ENCODE results near the gene ADGRB3. TPM values are rescaled to one million over a fixed set of nuclear protein-coding genes. Genes with fewer than 3 reads are reported as not detected.

The ADGRB3 gene
- total RNA-seq, 1 experiment from 2014 or later, result 0.24 TPM

GRCh38 chr6:69293471-69293870, 658.4 kb downstream of the ADGRB3 start:
- no peak for DNase-seq (ENCODE audit: low read depth)
- in situ Hi-C loops (cut with HindIII; ENCODE audit: low pct_unique_long_range_greater_than_20kb, low sequenced_read_pairs), result no loop called here

- in situ Hi-C loops (cut with HindIII; ENCODE audit: low pct_unique_long_range_greater_than_20kb, low sequenced_read_pairs), result no loop called here
- no peak for DNase-seq (ENCODE audit: low read depth)
These were observed 659.3 kb downstream of the ADGRB3 start for GRCh38 chr6:69294407-69294806.

DNA sequence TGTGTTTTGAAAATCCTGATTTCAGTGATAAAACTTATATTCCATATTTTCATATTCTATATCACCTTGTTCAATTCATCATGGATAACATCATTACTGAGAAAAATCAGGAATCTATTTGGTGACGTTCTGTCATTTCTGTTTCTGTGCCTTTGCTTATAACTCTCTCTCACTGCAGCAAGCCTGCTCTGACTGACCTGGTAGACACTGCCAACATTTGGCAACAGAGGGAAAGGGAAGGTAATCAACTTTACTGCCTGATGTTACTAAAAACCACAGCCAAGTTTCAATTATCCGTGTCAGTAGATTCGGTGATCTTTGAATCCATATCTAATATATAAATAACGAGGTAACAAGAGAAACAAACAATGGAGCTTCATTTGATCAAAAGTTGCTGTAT, 659.8 kb downstream of the ADGRB3 start:
- no peak for DNase-seq (ENCODE audit: low read depth)
- in situ Hi-C loops (cut with HindIII; ENCODE audit: low pct_unique_long_range_greater_than_20kb, low sequenced_read_pairs), result no loop called here

GRCh38 chr6:69303382-69303781, 668.3 kb downstream of the ADGRB3 start:
- DNase-seq (ENCODE audit: low read depth), result no peak
- in situ Hi-C loops (cut with HindIII; ENCODE audit: low pct_unique_long_range_greater_than_20kb, low sequenced_read_pairs), result no loop called here

DNA sequence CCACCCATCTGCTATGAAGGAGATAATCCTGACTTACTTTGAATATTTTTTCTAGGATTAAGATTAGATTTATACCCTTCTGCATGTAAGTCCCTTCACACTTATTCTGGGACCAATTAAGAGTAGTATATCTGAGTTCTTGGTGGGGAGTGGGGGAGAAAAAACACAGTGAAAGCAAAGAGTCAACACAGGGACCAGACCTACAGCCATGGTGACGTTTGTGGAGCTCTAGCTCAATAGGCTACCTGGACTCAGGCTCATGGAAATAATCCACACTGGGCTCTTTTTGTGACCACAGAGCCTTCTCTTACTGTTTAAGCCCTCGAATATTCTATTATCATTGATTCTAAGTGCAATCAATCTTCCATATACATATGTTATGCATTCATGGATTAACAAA, 670.4 kb downstream of the ADGRB3 start:
- no peak for DNase-seq (ENCODE audit: low read depth)
- in situ Hi-C loops (cut with HindIII; ENCODE audit: low pct_unique_long_range_greater_than_20kb, low sequenced_read_pairs), result no loop called here

DNA sequence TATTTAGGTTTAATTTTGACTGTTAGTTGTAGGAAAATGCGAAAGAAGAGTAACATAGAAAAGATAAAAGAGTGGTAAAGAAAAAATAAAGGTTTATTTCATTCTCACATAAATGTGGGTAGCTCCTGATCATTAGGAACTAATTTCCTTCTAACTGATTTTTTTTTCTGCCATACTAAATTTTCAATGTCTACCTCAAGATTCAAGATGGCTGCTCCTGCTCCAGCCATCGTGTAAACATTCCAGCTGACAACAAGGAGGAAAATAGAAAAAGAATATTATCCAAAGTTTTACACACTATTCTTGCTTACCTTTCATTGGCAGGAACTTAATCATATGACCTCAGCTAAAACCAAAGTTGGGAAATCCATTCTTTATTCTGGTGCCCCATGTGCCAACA, 673.5 kb downstream of the ADGRB3 start:
- in situ Hi-C loops (cut with HindIII; ENCODE audit: low pct_unique_long_range_greater_than_20kb, low sequenced_read_pairs), result no loop called here
- no peak for DNase-seq (ENCODE audit: low read depth)

DNA sequence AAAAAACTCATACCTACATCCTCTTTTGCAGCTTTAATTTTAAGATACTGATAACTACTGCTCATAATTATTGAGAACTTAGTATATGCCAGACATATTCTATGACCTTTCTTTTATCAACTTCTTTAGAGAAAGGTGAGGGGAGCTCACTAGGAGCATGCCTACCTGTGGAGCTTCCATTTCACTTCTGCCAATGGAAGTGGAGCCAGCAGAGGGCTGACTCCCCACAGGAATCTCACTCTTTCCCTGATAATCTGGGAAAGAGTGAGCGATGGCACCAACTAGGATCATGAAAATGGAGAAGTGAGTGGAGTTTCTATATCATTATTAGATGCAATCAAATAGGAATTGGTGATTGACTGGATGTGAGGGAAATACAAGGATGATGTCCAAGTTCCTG, 676.8 kb downstream of the ADGRB3 start:
- in situ Hi-C loops (cut with HindIII; ENCODE audit: low pct_unique_long_range_greater_than_20kb, low sequenced_read_pairs), result no loop called here
- no peak for DNase-seq (ENCODE audit: low read depth)

DNA sequence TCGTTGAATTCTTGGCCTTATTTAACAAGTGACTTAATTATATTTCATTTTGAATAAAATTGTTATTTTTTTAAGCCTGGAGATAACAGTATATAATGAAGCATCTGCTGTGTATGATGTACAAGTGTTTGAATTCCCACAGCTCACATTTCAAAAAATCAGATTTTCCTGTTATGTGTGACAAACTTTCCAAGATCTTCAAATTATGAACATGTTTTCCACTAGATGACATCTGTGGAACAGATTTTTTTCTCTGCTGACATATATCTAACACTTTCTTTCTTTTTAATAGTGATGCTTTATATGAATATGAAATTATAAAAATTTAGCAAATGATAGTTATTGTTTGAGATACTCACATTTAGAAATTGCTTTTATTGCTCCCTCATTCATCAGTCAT, 678.9 kb downstream of the ADGRB3 start:
- no peak for DNase-seq (ENCODE audit: low read depth)
- in situ Hi-C loops (cut with HindIII; ENCODE audit: low pct_unique_long_range_greater_than_20kb, low sequenced_read_pairs), result no loop called here

DNA sequence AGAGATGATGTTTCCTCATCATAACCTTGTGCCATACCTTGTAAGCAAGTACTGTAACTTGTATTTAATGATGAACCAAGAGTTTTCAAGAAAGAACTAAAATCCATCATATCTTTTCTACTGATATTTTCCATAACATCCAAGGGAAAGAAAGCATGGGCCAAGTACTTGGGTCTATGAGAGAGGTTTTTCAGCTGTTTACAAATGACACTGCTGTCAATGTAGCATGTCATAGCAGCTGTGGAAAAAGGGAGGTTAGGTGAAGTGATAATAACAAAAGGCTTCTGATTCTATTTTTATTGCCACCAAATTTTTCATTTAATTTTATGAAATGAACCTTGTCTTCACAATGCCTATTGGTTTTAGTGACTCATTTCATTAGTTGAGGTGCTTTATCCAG, 679.4 kb downstream of the ADGRB3 start:
- in situ Hi-C loops (cut with HindIII; ENCODE audit: low pct_unique_long_range_greater_than_20kb, low sequenced_read_pairs), result no loop called here
- DNase-seq (ENCODE audit: low read depth), result no peak

DNA sequence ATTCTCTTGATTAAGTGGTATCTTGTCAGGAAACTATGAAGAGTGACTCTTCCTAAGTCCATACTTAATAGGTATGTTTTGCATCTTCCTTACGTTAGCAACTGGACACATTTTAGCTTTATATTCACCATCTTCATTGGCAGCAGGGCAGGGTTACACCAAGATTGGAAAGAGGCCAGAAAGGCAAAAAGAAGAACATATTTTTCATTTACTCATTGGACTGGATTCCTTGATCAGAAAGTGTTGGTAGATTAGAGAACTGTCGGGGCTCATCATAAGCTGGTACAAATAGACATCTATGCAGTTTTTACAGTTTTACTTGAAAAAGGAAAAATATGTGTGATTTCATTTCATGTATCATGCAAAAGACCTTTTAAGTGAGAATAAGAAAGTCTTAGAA, 696.8 kb downstream of the ADGRB3 start:
- in situ Hi-C loops (cut with HindIII; ENCODE audit: low pct_unique_long_range_greater_than_20kb, low sequenced_read_pairs), result no loop called here
- DNase-seq (ENCODE audit: low read depth), result no peak

DNA sequence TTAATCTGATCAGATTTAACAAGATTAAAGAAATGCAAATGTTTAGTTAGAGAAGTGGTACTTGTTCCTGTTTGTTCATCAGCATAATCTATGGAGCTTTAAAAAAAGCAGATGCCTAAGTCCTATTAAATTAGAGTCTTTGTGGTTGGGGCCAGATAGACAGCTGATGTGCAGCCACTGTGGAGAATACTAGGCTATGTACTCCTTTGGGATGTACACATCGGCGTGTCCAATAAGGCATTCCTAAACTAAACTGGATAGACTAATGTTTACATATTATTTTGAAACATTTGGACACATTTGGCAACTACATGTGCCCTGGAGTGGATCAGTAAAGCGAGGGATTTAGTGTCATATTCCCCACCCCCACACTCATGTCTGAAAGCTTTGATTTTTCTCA, 702.2 kb downstream of the ADGRB3 start:
- no peak for DNase-seq (ENCODE audit: low read depth)
- in situ Hi-C loops (cut with HindIII; ENCODE audit: low pct_unique_long_range_greater_than_20kb, low sequenced_read_pairs), result no loop called here

GRCh38 chr6:69338431-69339162, 703.5 kb downstream of the ADGRB3 start:
- DNase-seq (ENCODE audit: low read depth), result no peak
- in situ Hi-C loops (cut with HindIII; ENCODE audit: low pct_unique_long_range_greater_than_20kb, low sequenced_read_pairs), result no loop called here

- DNase-seq (ENCODE audit: low read depth), result no peak
- in situ Hi-C loops (cut with HindIII; ENCODE audit: low pct_unique_long_range_greater_than_20kb, low sequenced_read_pairs), result no loop called here
These were observed 704.1 kb downstream of the ADGRB3 start for GRCh38 chr6:69339163-69339550.

DNA sequence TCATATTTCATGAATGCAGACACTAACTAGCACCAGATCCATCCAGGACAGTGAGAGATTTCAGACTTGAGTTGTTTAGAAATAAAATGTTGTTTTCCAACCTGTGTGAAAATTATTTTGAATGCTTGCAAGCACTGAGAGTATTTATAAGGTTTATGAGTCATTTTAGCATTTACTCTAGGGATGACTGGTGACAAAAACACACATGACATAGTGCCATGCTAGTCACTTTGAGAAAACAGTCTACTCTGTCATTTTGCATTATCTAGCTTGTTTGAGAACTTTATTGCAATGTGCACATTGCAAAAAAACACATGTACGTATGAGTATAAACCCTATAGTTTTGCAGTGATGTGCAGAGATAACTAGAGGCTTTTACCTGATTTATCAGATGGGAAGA, 705.1 kb downstream of the ADGRB3 start:
- in situ Hi-C loops (cut with HindIII; ENCODE audit: low pct_unique_long_range_greater_than_20kb, low sequenced_read_pairs), result no loop called here
- no peak for DNase-seq (ENCODE audit: low read depth)

GRCh38 chr6:69343851-69344250, 708.8 kb downstream of the ADGRB3 start:
- DNase-seq (ENCODE audit: low read depth), result no peak
- in situ Hi-C loops (cut with HindIII; ENCODE audit: low pct_unique_long_range_greater_than_20kb, low sequenced_read_pairs), result no loop called here

DNA sequence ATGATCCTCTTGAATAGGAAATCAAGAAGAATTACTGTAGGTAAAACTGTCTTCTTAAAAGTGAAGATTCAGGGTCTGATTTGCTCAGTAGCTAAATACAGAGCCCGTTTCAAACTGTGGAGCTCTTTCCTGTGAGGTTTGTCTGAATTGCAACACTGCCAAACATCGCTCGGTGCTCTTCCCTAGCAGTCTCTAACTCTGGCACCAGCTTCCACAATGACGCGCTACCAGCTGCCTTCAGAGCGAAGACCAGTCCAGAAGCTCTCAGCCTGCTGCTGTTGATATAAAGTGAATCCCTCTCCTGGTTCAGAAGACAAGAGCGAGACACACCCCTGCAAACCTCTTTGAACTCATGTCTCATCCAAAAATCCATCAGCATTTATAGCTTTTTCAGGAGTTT, 714.7 kb downstream of the ADGRB3 start:
- in situ Hi-C loops (cut with HindIII; ENCODE audit: low pct_unique_long_range_greater_than_20kb, low sequenced_read_pairs), result no loop called here
- DNase-seq (ENCODE audit: low read depth), result no peak

GRCh38 chr6:69362209-69362608, 727.1 kb downstream of the ADGRB3 start:
- in situ Hi-C loops (cut with HindIII; ENCODE audit: low pct_unique_long_range_greater_than_20kb, low sequenced_read_pairs), result no loop called here
- DNase-seq (ENCODE audit: low read depth), result no peak

GRCh38 chr6:69366831-69367230, 731.7 kb downstream of the ADGRB3 start:
- no peak for DNase-seq (ENCODE audit: low read depth)
- in situ Hi-C loops (cut with HindIII; ENCODE audit: low pct_unique_long_range_greater_than_20kb, low sequenced_read_pairs), result no loop called here

GRCh38 chr6:69368613-69369012, 733.5 kb downstream of the ADGRB3 start:
- DNase-seq (ENCODE audit: low read depth), result no peak
- in situ Hi-C loops (cut with HindIII; ENCODE audit: low pct_unique_long_range_greater_than_20kb, low sequenced_read_pairs), result no loop called here

DNA sequence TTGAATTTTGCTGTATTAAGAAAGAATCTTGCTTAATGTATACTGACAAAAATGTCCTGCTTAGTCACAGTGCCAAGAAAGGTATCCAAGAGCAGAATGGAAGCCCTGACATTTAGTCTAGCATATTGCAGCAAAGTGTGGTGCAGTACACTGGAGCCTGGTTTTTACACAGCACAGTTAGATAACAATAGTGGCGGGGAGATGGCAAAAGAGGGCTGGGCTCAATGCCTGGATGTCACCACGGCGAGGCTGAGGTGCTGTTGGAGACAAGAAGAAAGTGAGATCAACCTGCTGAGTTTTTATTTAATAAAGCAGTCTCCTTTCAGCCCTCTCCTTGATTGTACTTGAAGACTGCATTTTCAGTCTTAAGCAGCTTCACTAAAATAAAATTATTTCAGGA, 735.7 kb downstream of the ADGRB3 start:
- no peak for DNase-seq (ENCODE audit: low read depth)
- in situ Hi-C loops (cut with HindIII; ENCODE audit: low pct_unique_long_range_greater_than_20kb, low sequenced_read_pairs), result no loop called here

- in situ Hi-C loops (cut with HindIII; ENCODE audit: low pct_unique_long_range_greater_than_20kb, low sequenced_read_pairs), result no loop called here
These were observed 743.2 kb downstream of the ADGRB3 start for GRCh38 chr6:69378326-69378725.

More at GRCh38 chr6:69378326-69378725, 743.2 kb downstream of the ADGRB3 start:
- DNase-seq (ENCODE audit: low read depth), result no peak
